Embryonic facial prominence (tissue), 1 donor: ENCODE measurements around the gene CEP63.
"Not testable (repeated sequence)": the region's sequence is repeated elsewhere in the genome, so short reads cannot be mapped to it uniquely, and the experiment has no call there.

Source experiments
- DNase-seq: peaks from one replicate; pipeline ENCODE4 v3.0.0-alpha.2; 2016; ENCODE audit errors: extremely low spot score

CEP63 gene

DNA sequence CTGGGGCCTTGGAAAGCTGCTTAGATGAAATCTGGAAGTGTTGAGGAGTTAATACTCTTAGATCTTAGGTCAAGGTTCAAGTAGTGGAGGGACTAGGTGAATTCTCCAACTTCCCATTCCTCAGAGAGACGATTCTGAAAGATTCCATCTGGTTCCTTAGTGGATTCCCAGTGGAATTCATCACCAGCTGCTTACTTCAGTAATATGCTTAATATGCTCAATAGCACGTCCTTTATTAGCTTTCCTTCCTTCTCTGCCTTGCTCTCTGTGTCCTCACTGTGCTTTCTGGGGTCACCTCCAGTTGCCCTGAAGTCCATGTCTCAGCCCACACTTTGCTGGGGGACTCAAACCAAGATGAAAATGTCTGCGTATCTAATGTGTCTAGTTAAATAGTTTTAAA is 31.0 kb downstream of the CEP63 start:
- DNase-seq = no peak

DNA sequence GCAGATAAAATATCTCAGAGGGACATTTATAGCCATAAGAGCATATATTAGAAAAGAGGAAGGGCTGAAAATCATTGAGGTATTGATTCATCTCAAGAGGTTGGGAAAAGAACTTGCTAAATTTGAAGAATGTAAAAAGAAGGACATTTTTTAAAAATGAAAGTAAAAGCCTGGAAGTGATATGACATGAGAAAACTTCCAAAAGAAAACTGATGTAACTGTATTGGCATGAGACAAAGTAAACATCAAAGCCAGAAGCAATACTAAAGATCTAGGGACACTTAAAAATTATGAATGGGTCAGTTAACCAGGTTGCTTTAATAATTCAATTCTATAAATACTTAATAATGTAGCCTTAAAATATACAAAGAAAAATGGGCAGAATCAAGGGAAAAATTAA is 31.9 kb downstream of the CEP63 start:
- no peak for DNase-seq

DNA sequence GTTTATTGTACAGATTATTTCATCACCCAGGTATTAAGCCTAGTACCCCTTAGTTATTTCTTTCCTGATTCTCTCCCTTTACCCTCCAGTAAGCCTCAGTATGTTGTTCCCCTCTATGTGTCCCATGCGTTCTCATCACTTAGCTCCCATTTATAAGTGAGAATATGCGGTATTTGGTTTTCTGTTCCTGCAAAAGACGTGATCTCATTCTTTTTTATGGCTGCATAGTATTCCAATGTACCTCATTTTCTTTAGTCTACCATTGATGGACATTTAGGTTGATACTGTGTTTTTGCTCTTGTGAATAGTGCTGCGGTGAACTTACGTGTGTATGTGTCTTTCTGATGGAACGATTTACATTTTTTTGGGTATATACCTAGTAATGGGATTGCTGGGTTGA is 36.7 kb downstream of the CEP63 start:
- DNase-seq = no peak

DNA sequence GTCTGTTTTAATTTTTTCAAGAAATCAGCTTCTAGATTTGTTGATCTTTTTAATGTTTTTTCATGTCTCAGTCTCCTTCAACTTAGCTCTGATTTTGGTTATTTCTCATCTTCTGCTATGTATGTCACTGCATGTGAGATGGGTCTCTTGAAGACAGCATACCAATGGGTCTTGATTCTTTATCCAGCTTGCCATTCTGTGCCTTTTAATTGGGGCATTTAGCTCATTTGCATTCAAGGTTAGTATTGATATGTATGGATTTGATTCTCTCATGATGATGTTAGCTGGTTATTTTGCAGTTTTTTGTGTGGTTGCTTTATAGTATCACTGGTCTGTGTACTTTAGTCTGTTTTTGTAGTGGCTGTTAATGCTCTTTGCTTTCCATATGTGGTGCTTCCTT is 39.4 kb downstream of the CEP63 start:
- no peak for DNase-seq

DNA sequence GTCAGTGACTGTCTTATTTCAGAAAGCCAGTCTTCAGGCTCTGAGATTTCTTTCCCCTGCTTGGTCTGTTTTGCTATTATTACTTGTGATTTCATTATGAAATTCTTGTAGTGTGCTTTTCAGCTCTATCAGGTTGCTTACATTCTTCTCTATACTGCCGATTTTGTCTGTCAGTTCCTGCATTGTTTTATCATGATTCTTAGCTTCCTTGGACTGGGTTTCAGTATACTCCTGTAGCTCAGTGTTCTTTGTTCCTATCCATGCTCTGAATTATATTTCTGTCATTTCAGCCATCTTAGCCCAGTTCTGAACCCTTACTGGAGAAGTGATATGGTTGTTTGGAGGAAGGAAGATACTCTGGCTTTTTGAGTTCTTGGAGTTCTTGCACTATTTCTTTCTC is 40.5 kb downstream of the CEP63 start:
- no peak for DNase-seq

DNA sequence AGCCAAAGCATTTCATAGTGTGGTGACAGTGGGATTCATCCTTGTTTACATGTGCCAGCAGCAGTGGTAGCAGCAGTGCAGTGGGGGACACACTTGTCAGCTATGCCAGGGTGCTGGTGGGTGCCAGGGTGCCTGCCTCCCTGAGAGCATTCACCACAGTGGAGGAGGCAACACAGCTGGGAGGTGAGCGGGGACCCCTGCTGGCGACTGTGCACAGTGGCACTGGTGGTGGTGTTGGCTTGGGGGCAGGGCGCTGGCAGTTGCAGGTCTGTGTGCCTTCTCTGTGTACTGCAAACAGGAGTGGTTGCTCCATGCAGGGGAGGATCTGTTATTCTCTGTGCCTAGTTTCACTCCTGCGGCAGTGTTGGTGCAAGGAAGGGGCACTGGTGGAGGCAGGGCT is 41.2 kb downstream of the CEP63 start:
- no peak for DNase-seq

DNA sequence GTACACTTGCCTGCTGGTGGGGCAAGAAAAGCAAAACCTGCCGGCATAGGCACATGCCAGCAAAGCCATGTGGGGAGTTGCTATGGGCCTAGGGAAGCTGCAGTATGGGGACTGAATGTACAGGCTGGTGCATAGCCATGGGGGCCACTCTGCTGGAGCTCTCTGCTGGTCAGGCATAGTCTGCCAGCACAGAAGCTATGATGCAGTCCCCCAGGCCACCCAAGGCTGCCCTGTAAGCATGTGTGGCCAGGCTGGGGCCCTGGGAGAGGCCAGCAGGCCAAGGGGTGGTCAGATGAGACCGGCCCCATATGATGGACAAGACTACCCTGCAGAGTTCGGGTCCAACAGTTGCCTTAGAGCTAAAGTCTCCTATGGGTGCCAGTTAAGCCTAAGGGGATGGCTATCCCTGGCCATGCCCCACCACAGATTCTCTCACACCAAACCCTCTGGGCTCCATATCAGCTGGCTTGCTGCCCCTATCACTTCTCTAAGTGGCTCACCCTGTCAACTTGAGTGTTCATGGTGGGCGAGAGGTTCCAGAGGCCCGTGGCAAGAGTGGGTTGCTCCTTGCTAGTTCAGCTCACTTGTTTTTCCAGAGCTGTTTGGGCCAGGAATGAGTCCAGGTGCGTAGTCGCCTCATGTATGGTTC is 41.8 kb downstream of the CEP63 start:
- DNase-seq = no peak

DNA sequence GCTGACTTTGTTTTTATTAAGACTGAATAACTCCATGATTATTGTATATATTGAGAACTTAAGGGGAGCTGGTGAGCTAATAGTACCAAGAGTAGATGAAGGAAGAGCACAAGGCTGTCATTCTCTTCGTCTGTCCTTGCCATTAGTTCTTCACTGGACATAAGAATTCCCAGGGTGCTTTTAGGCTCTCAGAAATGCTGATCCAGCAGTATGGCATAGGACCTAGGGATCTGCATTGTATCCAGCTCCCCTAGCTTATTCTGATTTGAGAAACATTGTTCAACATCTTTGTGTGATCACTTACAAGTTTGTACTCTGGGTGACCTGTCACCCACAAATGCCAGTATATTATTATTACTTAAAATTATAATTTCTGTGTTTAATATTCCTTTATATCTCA is 47.6 kb downstream of the CEP63 start:
- no peak for DNase-seq

DNA sequence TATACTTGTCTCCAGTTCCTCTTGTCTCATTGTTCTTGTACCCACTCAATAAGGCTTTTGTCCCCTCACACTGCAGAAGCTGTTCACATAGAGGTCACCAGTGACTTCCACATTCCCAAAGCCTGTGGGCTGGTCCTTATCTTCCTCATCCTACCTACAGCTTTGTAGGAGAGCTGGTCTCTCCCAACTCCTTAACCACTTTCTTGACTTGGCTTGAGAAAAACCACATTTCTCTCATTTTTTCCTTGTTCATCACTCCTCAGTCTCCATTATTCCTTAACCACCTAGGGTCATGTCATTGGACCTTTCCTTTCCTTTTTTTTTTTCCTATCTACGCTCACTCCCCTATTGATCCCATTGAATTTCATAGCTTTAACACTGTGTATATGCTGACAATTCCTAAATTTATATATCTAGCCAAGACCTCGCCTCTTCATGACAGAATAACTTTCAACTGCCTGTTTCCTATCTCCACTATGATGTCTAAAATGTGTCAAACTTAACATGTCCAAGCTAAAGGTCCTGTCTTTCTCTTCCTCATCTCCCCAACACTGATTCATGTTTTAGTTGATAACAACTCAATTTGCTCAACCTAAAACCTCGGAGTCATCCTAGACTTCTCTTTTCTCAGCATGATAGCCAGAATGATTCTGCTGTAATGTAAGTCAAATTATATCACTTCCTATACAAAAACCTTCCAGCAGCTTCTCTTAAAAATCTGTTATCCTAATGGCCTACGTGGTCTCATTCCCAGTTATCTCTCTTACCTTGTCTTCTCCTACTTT is 49.5 kb downstream of the CEP63 start:
- DNase-seq = no peak

DNA sequence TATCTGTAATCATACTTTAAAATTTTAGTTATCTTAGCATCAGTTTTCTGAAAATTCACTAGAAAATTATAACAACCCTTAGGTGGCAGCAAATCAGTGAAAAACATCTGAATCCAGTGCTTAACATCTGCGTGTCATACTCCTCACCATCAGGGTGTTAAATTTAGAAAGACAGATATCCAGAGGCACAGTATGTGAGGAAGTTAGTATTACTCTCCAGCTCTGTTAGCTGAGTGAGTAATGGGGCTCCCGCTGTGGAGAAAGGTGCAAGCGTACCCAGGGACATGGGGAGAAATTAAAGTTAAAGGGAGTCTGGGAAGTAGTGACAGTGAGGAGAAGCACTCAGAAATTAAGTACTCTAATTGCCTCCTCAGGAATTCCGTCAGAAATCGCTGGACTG is 50.9 kb downstream of the CEP63 start:
- no peak for DNase-seq

DNA sequence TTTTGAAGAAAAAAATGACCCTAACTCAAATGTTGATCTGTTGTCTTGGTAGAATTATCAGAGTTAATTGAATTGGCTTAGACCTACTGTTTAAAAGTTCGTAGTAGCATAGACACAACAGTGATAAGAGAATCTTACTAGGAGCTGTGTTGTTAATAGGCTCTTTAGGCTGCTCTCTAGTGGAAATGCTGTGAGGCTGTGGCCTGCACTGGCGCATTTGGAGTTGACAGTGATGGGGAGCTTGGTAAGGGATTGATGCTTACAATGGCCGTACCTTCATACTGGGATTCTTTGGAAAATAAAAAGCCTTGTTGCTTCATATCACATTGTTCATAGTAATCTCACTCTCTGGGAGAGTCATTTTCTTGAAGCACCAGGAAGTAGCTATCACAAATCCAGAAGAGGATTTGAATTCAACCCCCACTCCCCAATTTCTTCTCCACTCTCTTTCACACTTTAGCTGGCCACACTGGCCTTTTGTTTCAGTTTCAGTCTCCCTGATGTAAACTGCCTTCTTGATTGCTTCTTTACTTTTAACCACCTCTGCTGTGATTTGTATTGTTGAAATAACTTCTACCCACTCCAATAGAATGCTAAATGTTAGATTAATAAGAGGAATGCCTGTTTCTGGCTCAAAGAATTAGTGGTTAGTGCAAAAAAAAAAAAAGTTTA is 56.6 kb downstream of the CEP63 start:
- DNase-seq = no peak

DNA sequence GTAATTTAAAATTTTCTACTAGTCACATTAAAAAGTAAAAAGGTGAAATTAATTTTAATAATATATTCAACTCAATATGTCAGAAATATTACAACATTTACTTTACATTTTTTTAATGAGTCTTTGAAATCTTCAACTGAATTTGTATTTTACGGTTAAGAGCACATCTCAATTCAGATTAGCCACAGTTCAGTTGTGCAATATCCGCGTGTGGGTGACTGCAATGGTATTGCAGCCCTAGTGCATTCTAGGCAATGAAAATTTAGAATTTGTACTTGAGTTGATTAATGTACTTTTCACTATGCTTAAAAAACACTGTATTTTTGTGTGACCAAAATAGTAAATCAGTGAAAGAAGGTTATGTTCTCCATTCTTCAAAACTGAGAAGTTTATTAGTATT is 57.3 kb downstream of the CEP63 start:
- no peak for DNase-seq

DNA sequence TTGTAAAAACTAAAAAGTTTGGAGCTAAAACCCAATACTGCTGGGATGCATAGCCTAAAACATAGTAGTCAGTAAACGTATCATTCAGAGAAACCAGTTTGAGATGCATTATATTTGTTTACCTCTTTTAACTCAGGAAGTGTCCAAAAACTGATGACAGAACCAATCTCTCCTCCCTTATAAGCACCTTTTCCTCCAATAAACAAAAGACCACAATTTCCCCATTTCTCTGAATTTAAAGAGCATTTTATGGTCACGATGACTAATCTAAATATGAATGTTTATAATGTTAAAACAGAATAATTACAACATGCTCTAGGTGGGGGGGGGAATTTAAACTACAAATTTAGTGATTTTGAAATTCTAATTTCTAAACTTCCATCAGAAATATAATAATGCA is 58.5 kb downstream of the CEP63 start:
- no peak for DNase-seq

DNA sequence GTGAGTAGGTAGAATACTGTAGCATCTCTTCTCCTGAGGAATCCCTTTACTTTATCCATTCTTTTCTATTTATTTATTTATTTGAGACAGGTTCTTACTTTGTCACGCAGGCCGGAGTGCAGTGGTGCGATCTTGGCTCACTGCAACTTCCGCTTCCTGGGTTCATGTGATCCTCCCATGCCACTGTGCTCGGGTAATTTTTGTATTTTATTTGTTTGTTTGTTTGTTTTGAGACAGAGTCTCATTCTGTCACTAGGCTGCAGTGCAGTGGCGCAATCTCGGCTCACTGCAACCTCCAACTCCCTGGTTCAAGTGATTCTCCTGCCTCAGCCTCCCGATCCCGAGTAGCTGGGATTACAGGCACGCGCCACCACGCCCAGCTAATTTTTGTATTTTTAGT is 58.9 kb downstream of the CEP63 start:
- DNase-seq = not testable (repeated sequence)

DNA sequence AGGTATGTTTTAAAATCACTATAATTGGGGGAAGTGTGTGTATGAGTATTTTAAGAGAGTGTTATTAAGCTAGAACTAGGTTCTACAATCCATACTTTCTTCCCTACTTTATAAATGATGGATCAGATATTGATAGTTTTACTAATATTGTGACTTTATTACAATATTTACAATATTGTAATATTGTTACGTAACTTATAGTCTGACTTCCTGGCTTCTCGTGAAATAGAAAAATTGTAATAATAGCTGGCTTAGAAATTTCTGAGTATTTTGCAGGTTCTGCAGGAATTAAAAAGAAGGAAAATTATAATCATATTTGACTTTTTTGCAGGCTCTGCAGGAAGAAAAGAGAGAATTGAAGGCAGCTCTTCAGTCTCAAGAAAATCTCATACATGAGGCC is 60.0 kb downstream of the CEP63 start:
- DNase-seq = no peak

DNA sequence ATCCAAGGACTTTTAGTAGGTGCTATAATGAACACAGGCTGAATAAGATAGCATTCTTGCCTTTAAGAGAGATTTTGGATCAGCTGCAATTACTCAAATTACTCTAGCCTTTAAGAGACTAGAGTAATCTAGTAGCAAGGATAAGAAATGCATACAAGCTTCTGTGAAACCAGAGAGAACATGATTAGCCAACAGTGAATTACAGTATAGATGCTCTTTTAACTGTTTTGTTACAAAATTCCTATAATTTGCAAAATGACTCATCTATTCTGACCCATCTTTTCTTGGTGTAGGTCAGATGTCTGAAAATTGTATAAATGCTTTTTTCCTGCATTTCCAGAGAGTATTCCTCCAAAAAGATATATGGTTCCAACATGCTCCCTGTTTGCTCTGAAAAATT is 66.9 kb downstream of the CEP63 start:
- DNase-seq = no peak

DNA sequence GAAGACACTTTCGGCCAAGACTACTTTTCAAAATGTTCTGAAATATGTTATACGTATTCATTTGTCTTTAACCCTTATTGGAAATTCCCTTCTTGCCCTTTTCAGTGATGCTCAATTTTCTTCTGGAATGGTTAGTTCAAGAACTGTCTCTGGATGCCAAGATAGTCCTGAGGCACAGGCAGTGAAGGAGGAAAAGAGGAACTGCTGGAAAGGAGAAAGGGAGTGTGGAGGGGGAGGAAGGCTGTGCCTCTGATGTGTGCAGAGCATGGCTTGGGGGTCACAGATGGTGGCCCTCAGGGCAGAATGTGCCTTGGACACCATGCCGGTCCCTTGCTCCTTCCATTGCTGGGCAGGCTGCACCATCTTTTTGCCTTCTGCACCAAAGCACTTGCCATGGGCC is 73.7 kb downstream of the CEP63 start:
- DNase-seq = no peak

DNA sequence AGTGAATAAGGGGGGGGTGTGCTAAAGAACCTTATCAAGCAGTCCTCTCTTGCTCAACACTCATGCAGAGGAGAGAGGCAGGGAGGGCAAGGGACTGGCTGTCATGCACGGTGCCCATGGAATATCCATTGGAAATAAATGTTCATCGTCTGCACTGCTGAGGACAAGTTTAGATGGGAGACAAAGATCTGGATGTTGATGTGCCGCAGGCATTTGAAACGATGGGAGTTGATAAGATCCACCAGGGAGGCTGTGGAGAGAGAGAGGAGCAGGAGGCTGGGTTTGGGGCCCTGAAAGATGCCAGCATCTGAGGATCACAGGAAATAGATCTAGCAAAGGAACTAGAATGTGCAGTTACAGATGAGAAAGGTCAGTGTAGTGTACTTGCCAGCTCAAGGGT is 76.2 kb downstream of the CEP63 start:
- DNase-seq = no peak

DNA sequence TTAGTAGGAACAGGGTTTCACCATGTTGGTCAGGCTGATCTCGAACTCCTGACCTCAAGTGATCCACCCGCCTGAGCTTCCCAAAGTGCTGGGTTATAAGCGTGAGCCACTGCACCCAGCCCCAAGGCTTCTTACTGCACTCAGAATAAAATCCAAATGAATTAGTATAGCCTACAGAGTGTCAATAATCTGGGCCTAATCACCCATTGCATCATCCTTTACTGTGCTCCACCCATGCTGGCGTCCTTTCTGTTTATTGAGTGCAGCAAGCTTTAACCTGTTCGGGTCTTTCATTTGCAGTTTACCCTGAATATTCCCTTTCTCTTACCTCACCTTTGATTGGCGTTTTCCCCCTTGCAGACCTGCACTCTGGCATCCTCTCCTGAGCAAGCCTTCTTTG is 77.7 kb downstream of the CEP63 start:
- no peak for DNase-seq

DNA sequence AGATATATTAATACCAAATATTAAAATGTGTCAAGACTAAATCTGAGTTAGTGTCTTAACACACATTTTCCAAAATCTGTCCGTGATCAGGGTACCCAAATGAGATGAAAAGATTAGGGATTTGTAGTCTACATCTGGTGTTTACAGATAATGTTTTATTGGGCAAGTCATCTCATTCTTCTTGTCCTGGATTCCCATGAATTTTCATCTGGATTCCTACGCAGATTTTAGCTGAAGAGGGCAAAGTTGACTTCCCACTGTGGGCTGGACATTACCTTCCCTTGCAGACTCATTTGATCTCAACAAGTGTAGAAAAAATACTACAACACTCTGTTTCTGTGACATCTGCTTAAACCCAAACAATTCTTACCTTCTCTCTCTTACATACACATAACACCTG is 79.1 kb downstream of the CEP63 start:
- no peak for DNase-seq

DNA sequence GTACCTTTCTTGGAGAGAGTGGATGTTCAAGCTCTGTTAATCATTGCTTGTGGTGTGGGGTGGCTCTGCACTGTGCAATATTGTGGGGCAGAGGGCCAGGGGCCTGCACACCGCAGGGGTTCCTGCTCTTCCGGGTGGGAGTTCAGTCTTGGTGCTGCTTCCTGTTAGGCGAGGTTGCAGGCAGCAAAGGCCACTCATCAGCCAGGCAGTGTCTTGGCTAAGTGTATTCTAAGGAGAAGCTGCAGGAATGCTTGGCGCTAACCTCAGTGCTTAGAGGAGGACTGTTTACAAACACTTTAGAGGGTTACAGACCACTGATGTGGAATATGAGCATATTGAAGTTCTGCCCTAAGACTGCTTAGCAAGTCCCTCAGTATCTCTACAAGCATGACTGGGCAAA is 81.7 kb downstream of the CEP63 start:
- no peak for DNase-seq

DNA sequence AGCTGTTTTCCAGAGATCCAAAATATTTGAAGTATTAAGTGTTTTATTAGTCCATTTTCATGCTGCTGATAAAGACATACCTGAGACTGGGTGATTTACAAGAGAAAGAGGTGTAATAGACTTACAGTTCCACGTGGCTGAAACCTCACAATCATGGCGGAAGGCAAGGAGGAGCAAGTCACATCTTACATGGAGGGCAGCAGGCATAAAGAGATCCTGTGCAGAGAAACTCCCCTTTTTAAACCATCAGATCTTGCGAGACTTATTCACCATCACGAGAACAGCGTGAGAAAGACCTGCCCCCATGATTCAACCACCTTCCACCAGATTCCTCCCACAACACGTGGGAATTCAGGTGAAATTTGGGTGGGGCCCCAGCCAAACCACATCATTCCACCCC is 82.9 kb downstream of the CEP63 start:
- DNase-seq = no peak

DNA sequence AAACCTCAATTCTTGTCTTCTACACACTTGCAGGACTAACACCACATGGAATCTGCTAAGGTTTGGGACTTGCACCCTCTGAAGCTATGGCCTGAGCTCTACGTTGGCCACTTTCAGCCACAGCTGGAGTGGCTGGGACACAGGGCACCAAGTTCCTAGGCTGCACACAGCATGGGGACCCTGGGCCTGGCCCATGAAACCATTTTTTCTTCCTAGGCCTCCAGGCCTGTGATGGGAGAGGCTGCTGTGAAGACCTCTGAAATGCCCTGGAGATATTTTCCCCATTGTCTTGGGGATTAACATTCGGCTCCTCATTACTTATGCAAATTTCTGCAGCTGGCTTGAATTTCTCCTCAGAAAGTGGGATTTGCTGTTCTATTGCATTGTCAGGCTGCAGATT is 84.0 kb downstream of the CEP63 start:
- DNase-seq = not testable (repeated sequence)
